NCI-H2029 treated with DMSO at 0.1 percent for 48 hours (cell line): ENCODE results near the gene MGLL.
A peak's percentile ranks its signal among the peaks of the same experiment; 100 is the strongest.
"Not testable (repeated sequence)": the region's sequence is repeated elsewhere in the genome, so short reads cannot be mapped to it uniquely, and the experiment has no call there.

Experiments used
- DNase-seq: peaks from one replicate; lab custom pipeline; 2025; lab: John Stamatoyannopoulos, UW

MGLL gene

GRCh38 chr3:127689266-127689860 lies 133.0 kb downstream of the MGLL start:
- DNase-seq: no peak

- peak; percentile 36 for DNase-seq
Measured at GRCh38 chr3:127688416-127689265, 133.7 kb downstream of the MGLL start.

- no peak for DNase-seq
Measured at GRCh38 chr3:127688022-127688415, 134.3 kb downstream of the MGLL start.

- DNase-seq: no peak
Measured at GRCh38 chr3:127687228-127687737, 135.0 kb downstream of the MGLL start.

DNA sequence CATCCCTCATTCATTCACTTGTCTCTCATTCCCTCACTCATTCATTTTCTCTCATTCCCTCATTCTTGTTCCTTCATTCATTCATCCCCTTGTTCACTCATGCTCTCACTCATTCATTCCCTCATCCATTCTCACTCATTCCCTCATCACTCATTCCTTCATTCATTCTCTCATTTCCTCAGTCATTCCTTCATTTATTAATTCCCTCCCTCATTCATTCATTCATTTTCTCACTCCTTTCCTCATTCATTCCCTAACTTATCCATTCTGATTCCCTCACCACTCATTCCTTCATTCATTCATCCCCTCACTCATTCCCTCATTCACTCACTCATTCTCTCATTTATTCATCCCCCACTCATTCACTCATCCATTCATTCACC lies 135.8 kb downstream of the MGLL start:
- no peak for DNase-seq

DNA sequence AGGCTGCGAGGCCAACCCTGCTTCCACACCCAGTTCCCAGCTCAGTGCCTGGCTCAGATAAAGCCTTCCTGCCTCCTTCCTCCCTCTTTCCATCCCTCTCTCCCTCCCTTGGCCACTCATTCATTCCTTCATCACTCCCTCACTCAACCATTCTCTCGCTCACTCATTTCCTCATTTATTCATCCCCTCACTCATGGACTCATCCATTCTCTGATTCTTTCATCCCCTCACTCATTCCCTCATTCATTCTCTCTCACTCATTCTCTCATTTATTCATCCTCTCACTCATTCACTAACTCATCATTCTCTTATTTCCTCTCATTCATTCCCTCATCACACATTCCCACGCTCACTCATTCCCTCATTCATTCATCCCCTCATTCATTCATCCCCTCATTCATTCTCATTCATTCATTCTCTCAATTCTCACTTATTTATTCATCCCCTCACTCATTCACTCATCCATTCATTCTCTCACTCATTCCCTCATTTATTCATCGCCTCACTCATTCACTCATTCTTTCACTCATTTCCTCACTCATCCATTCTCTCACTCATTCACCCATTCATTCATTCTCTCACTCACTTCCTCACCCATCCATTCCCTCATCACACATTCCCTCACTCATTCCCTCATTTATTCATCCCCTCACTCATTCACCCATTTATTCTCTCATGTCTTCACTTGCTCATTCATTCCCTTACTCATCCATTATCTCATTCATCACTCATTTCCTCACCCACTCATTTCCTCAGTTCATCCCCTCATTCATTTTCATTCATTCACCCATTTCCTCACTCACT lies 136.4 kb downstream of the MGLL start:
- DNase-seq: no peak

- DNase-seq: no peak
Measured at GRCh38 chr3:127684871-127685707, 137.2 kb downstream of the MGLL start.

DNA sequence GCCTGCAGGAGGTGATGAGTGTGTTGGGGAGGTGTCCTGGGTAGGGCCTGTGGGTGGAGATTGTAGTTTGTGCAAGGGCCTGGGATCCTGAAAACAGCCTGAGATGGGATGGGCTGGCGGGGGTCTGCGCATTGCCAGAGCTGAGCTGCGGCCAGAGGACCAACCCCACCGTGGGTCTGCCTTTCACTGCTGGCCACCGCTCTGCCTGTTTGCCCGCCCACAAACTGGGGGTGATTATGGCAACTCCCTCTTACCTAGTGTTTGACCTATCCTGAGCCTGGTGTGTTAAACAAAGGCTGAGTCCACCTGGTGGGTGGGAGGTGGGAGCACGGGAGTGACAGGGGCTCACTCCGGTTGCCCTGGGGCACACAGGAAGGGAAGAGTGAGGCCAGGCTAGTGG lies 139.8 kb downstream of the MGLL start:
- no peak for DNase-seq

DNA sequence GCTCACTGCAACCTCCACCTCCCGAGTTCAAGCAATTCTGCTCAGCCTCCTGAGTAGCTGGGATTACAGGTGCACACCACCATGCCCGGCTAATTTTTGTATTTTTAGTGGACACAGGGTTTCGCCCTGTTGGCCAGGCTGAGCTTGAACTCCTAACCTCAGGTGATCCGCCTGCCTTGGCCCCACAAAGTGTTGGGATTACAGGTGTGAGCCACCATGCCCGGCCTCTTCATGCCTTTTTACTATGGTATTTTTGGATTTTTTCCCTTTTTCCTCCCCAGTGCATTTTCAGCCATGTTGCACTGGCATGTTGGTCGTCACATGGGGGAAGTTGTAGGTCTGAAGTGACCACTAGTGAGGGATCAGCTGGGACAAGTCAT lies 140.2 kb downstream of the MGLL start:
- not testable (repeated sequence) for DNase-seq

GRCh38 chr3:127680798-127681221 lies 141.5 kb downstream of the MGLL start:
- DNase-seq: no peak

- DNase-seq: no peak
Measured at GRCh38 chr3:127680146-127680661, 142.1 kb downstream of the MGLL start.

GRCh38 chr3:127679534-127680145 lies 142.7 kb downstream of the MGLL start:
- no peak for DNase-seq

DNA sequence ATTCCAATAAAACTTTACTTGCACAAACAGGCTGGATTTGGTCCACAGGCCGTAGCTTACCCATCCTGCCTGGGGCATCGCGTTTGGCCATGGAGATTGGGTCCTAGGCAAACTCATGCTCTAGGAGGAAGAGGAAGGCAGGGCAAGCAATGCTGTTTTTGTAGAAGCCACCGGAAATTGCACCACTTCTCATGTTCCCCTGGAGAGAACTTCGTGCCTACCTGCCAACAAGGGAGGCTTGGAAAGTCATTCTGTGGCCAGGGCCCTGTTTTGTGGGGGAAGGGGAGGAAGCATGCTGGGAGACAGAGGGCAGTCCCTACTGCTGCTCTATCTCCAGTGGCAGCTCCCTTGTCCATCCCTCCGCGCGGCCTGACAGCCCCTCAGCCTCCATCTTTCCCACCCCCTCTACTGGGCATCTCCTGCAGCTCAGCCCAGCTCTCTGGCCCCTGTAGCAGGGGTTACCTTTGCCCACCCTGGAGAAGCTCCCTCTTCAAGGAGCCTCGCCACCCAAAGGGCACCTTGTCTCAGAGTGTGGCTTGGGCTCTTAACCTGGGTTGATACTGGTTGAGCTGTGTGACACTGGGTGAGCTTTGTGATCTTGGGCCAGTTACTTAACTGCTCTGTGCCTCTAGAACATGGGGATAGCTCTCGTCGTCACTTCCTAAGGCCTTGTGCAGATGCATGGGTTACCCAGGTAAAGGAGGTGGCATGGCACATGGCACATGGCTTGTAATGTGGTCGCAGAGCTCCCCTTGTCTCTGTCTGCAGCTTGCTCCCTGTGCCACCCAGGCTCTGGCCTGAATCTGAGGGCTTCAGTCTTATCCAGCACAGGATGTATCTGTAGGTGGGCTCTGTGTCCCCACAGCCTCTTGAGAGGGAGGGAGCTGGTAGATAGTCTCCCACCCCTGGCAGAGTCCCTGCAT lies 143.4 kb downstream of the MGLL start:
- no peak for DNase-seq

- no peak for DNase-seq
Measured at GRCh38 chr3:127678315-127678599, 144.1 kb downstream of the MGLL start.

DNA sequence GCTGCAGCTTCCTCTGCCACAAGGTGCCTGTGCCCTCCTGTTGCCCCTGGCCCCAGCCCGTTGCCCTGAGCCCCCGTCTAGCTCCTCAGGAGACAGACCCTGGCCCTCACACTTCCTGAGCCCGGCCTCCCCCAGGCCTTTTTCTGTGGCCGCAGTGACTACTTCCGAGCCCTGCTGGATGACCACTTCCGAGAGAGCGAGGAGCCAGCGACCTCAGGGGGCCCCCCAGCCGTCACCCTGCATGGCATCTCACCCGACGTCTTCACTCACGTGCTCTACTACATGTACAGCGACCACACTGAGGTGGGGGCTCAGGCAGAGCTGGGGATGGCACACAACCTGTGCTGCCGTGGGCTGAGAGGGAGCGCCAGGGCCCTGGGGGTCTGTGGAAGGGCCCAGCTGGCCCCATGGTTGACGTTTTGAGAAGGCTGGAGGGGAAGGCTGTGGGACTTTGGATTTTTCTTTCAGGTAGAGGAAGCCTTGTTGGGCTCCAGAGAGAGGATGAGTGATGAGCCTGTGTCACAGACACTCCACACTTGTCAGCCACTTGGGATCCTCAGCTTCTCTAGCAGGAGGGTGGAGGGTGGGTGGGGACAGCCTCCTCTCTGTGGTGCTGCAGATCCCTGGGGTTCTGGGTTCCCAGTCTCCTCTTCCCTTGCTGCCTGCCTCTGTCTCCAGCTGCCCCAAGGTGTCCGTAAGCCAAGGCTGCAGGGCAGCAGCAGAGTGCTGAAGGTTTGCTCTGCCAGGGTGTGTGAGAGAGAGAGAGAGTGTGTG lies 144.6 kb downstream of the MGLL start:
- DNase-seq: no peak

DNA sequence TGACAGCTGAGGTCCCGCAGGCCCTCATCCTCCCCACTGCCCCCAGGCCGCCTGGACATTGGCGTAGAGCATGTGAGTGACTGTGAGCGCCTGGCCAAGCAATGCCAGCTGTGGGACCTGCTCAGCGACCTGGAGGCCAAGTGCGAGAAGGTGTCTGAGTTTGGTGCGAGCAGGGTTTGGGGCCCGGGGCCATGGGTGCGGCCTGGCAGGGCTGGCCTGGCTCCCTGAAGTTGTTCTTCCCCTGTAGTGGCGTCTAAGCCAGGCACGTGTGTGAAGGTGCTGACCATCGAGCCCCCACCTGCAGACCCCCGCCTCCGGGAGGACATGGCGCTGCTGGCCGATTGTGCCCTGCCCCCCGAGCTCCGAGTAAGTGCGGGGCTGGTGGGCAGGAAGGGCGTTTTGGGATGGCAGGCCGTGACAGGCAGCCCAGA lies 145.4 kb downstream of the MGLL start:
- DNase-seq: no peak

DNA sequence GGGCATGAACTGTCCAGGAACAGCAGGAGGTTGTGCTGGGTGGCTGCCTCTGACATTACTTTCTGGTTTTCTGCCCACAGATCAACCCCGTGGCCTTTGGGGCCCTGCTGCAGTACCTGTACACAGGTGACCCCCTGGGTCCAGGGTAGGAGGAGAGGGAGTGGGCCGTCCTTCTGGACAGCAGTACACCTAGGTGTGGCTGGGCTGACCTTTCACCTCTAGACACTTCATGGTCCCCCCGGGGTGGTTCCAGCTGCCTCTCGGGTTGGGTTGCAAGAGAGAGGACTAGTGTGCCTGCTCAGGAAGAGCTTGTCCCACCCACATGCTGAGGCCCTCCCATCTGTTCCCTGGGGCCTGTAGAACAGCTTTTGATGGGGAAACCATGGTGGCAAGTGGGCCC lies 145.9 kb downstream of the MGLL start:
- no peak for DNase-seq

DNA sequence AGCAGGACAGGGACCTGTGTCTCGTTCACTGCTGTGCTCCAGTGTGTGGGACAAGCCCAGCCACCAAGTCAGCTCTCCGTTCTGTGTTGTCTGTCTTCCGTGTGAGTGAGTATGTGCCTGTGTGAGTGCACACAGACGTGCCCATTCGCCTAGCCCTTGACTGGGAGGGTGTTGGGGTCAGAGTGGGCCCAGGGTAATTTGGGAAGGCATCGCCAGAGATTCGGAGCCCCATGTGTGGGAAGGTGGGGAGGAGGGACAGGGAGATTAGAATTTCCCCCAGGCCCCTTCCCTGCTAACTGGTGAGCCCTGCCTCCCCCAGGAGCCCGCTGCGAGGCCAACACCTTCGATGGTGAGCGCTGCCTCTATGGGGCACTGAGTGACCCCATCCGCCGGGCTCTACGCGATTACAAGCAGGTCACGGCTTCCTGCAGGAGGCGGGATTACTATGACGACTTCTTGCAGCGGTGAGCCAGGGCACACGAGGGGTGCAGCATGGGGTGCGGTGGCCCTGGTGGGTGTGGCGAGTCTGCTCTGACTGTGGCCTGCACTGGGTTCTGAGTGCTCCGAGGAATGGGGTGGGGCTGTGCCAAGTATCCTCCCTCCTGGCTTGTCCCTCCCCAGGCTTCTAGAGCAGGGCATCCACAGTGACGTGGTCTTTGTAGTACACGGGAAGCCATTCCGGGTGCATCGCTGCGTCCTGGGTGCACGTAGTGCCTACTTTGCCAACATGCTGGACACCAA lies 146.5 kb downstream of the MGLL start:
- DNase-seq: no peak

DNA sequence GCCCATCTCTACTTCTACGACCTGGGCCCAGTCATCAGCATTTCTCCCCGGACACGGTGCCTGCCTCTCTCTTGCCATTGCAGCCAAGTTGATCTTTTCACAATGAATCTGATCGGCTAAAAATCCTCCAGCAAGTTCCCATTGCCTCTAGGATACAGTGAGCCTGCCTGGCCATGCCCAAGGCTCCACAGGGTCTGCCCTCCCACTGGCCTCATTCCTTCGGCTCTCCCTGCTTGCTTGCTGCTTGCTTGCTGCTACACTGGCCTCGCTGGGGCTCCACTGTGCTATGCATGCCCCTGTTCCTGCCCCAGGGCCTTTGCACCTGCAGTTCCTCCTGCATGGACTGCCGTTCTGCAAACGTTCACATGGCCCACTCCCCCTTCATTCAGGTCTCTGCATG lies 147.5 kb downstream of the MGLL start:
- no peak for DNase-seq
